ENCODE data around the gene DBN1.
"Not testable (repeated sequence)": the region's sequence is repeated elsewhere in the genome, so short reads cannot be mapped to it uniquely, and the experiment has no call there.

DBN1 gene

GRCh38 chr5:177490992-177491391, 17.6 kb upstream of the DBN1 start:
- DNase-seq: no peak

- no peak for DNase-seq
These were observed 17.0 kb upstream of the DBN1 start for GRCh38 chr5:177490311-177490991.

DNA sequence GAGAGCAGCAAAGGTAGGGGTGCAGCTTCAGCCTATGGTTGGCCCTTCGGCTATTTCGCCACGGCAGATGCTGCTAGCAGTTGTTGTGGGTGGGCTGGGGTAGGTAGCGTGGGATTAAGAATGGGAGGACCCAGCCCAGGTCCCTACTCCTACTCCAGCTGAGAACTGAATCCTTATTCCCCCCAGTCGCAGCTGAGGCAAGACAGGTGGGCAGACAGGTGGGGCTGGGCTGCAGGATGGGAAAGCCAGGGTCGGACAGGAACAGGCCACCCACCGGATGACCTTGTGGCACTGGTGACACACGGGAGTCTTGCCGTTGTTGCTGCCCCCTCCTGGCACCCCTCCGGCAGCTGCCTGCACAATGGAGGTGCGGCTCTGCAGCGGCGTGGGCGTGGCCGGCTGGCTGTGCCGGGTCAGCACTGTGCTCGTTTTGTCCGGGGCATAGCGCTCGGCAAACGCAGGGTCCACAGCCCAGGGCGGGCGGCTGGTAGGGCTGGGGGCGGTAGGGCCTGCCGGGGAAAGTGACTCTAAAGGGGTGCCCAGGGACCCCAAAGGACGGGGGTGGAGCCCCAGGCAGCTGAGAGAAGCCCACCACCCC, 15.8 kb upstream of the DBN1 start:
- no peak for DNase-seq

- no peak for DNase-seq
These were observed 14.5 kb upstream of the DBN1 start for GRCh38 chr5:177487975-177488374.

DNA sequence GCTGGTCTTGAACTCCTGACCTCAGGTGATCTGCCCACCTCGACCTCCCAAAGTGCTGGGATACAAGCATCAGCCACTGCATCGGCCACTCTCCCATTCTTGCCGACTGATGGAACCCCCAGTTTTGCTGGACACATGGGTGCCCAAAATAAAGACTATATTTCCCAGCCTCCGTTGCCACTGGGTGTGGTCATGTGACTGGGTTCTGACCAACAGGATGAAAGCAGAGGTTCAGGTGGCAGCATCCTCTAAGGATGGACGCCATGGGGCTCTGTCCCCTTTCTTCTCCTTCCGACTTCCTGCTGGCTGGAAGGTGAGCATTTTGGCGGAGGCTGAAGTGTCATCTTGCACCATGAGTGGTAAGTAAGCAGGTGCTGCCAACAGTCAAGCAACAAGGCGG, 13.7 kb upstream of the DBN1 start:
- DNase-seq: no peak

- DNase-seq: no peak
These were observed 12.8 kb upstream of the DBN1 start for GRCh38 chr5:177486256-177486655.

DNA sequence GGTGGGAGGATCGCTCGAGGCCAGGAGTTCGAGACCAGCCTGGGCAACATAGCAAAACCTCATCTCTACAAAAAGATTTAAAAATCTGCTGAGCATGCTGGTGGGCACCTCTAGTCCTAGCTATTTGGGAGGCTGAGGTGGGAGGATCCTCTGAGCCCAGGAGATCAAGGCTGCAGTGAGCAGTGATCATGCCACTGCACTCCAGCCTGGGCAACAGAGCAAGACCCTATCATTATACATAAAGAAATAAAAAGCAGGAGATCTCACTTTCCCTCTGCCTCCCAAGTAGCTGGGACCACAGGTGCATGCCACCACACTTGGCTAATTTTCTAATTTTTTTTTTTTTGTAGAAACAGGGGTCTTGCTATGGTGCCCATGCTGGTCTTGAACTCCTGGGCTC, 12.3 kb upstream of the DBN1 start:
- DNase-seq: not testable (repeated sequence)

DNA sequence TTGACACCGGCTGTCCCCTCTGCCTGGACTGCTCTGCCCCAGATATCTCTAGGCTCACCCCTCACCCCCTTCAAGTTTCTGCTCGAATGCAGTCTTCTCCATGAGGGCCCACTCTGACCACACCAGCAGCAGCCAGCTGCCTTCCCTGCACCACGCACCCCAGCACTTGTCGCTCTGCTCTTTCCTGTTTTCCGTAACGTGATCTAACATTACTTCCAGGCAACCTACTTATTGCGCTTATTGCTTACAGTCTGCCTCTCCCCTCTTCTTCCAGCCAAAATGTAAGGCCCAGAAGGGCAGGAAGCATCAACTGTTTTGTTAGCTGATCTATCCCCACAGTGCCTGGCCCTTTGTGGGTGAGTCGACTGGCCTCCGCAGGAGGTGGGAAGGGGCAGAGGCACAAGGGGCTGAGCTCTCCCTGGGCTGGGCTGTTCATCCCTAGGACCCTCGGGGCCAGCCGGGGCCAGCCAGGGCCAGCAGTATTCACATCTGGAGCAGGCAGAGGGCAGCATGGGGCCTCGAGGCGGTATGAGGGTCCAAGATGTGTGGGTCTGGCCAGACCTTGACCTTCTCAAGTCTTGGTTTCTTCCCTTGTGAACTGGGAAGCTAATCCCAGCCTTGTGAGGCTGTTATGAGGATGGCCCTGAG, 11.6 kb upstream of the DBN1 start:
- no peak for DNase-seq

GRCh38 chr5:177483994-177484901, 10.8 kb upstream of the DBN1 start:
- DNase-seq: no peak

DNA sequence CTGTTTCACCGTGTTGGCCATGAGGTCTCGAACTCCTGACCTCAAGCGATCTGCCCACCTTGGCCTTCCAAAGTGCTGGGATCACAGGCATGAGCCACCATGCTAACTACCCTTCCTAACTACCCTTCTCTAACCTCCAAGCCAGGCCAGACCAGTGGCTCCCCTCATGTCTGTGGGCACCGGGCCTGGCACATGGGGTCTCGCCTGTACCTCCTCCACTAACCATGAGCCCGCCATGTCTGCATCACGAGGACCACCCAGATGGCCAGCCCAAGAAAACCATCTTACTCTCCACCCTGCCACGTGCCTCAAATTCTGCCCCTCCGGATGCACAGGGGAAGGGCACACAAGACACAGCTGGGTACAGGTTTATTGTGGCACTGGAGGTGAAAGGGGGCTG, 9.6 kb upstream of the DBN1 start:
- no peak for DNase-seq

DNA sequence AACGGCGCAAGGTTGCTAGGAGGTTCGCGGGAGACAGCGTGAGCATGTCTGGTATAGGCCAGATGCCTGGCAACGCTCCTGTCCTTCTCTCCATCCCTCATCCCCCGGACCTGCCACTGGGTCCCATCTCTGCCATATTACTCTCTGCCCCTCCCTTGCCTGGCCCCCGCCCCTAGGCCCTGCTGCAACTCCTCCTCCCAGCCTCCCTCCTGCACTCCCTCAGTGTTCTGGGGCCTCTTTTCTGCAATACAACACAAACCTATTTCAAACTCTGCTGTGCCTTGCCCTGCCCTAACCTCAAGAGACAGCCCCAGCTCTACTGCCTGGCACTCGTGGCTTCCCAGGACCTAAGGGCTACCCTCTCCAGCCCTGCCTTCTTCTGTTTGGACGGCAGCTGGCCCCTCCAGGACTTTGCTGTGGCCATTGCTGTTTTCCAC, 8.9 kb upstream of the DBN1 start:
- DNase-seq: no peak

- no peak for DNase-seq
These were observed 6.3 kb upstream of the DBN1 start for GRCh38 chr5:177479774-177480173.

- DNase-seq: no peak
These were observed 5.5 kb upstream of the DBN1 start for GRCh38 chr5:177478711-177479646.

DNA sequence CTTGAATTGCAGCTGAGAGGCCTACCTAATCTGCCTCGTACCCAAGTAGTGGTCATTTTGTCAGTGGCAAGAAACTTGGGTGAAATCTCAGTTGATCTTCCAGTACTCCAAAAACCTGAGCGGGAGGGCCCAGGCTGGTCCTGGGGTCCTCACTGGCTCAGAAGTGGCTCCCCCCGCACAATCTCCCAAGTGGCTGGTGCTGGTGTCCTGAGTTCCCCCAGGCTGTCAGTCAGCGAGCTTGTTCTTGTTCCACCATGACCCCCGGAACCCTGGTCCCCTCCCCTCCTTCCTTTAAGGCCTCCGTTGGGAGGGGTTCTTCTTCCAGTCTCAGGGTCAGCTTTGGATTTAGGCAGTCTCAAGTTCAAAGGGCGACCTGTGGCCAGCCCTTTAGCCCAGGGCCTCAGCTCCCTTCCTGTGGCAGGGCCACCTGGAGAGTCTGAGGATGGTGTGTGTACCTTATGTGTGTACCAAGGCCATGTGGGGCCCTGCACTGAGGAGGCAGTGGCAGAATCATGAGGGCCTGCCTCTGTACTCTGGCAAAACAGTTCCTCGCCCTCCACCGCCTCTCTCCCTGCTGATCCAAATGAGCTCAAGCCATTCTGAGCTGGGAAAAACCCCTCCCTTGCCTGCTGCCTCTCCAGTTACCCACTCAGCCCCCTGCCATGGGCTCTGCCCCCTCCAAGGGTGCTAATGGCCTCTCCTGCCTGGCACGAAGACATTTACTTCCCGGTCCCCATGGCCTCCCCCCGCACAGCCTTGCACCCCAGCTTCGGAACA, 4.5 kb upstream of the DBN1 start:
- no peak for DNase-seq

DNA sequence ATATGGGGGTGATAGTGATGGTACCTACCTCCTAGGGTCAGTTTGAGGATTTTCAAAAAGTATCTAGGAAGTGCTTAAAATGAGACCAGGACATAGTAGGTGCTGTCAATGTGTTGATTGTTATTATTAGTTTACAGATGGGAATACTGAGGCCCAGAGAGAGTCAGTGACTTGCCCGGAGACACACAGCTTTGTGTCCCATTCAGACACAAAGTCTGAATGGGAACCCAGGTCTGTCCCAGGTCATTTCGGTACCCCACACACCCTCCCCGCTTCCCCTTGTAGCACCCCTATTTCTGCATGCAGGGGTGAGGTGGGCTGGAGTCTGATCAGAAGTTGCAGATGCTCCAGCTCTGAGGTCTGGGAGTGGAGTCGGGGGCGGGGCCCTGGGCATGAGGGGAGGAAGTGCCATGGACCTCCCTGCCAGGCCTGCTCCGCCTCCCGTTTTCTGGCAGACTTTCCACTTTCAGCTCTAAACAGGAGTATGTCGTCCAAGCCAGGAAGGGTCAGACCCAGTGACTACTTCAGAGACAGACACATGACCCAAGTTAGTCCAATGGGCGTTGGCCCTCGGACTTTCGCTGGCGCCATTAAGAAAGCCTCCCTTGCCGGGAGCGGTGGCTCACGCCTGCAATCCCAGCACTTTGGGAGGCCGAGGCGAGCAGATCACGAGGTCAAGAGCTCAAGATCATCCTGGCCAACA, 3.2 kb upstream of the DBN1 start:
- DNase-seq: no peak

DNA sequence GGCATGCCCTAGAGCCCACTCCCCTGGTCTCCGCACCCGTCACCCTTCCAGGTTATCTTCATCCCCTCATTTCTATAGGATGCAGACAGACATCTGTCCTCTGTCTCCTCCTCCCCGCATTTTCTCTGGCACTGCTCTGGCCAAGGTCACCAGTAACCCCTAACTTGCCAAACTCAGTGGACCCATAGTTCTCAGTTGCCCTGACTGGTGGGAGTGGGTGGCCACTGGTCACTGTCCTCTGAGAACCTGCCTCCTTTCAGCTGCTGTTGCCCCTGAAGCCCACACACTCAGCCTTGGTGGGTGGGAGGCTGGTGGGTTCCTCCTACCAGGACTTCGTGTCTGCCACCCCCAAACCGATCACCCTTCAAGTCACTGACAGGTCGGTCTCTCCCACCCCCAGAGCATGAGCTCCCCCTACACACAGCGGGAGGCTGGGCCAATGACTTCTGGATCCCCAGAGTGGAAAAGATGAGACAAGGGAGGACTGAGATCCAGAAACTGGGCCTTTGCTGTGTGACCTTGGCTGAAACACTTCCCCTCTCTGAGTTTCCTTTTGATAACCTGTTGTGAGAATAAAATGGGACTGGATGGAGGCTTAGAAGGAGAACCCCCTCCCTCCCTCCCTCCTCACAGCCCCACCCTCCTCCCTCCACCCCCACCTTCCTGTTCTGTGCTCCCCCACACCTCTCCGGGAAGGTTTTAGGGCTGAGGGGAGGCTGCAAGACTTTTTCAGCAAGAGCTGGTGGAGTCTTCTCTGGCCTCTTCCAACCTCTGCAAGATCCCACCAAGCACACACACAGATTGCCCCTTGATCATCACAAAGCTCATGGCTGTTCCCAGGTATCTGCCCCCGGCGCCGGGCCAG, 2.4 kb upstream of the DBN1 start:
- no peak for DNase-seq

- DNase-seq: no peak
These were observed 1.6 kb upstream of the DBN1 start for GRCh38 chr5:177474846-177475562.

GRCh38 chr5:177474002-177474476, 605 bp upstream of the DBN1 start:
- no peak for DNase-seq
